H1 (cell line): ENCODE measurements around the gene CNDP2. TPM values are rescaled to one million over a fixed set of nuclear protein-coding genes. Genes with fewer than 3 reads are reported as not detected.

Experiments
- CTCF ChIA-PET: fragments of 300-600 bp; sonication (Branson Sonifier 250); formaldehyde crosslinking; loops from one replicate; lab custom pipeline; 2021; ENCODE audit not compliant: partially characterized antibody; lab: Charles Lee
- POLR2A ChIA-PET: fragments of 300-600 bp; sonication (Branson Sonifier 250); formaldehyde crosslinking; loops from one replicate; lab custom pipeline; 2021; ENCODE audit warnings: inconsistent platforms; ENCODE audit not compliant: partially characterized antibody; lab: Charles Lee
- DNase-seq, 2 experiments: peaks; one replicate each; pipeline versions ENCODE4 v3.0.0 to v3.0.0-alpha.2; 2010 to 2022; ENCODE audit warnings: low spot score in 2 of 2, low read depth in 1 of 2, mixed read lengths in 1 of 2
- FAIRE-seq: peaks from 2 replicates; lab custom pipeline; 2011; peaks lifted over from hg19 to GRCh38; lab: Jason Lieb, UNC
- H2AFZ ChIP-seq: 2 replicates; pipeline ENCODE4 v1.8.1; 2012; ENCODE audit warnings: low read length, inconsistent platforms
- H2AK5ac ChIP-seq: 2 replicates; pipeline ENCODE4 v1.6.1; 2013; ENCODE audit warnings: low read depth, low read length
- H2BK120ac ChIP-seq: replicated peaks from 2 replicates; pipeline ENCODE3; 2013; ENCODE audit warnings: low read depth, low read length, inconsistent platforms
- H2BK12ac ChIP-seq: 2 replicates; pipeline ENCODE4 v1.6.1; 2013; ENCODE audit warnings: low read depth, low read length
- H2BK15ac ChIP-seq: 2 replicates; pipeline ENCODE4 v1.6.1; 2013; ENCODE audit warnings: low read length
- H2BK20ac ChIP-seq: 2 replicates; pipeline ENCODE4 v1.6.1; 2013; ENCODE audit warnings: low read length
- H2BK5ac ChIP-seq: 2 replicates; pipeline ENCODE4 v1.6.1; 2013; ENCODE audit warnings: low read depth, low read length
- H3K14ac ChIP-seq: 2 replicates; pipeline ENCODE4 v1.6.1; 2013; ENCODE audit warnings: inconsistent platforms; ENCODE audit not compliant: insufficient read length
- H3K18ac ChIP-seq: 2 replicates; pipeline ENCODE4 v1.6.1; 2013; ENCODE audit warnings: low read length; ENCODE audit errors: extremely low read depth
- H3K23ac ChIP-seq: 2 replicates; pipeline ENCODE4 v1.6.1; 2013; ENCODE audit warnings: inconsistent platforms; ENCODE audit not compliant: insufficient read length
- H3K23me2 ChIP-seq: 2 replicates; pipeline ENCODE4 v1.6.1; 2013; ENCODE audit warnings: low read depth, low read length
- H3K27ac ChIP-seq: 2 replicates; pipeline ENCODE4 v1.6.1; 2011; ENCODE audit warnings: low read depth, low read length, inconsistent platforms
- H3K27me3 ChIP-seq, 4 experiments: replicated peaks in 1 of 4; 1 replicate in 1 of 4; 2 replicates in 3 of 4; pipeline versions ENCODE4 v1.6.1 to v1.8.1; 2011 to 2013; ENCODE audit warnings: low read length in 3 of 4, mild to moderate bottlenecking in 3 of 4, inconsistent platforms in 2 of 4, mixed read lengths in 2 of 4, moderate library complexity in 1 of 4; ENCODE audit not compliant: control insufficient read depth in 3 of 4, insufficient read depth in 3 of 4; ENCODE audit errors: extremely low read depth in 1 of 4
- H3K36me3 ChIP-seq, 4 experiments: 2 replicates each; pipeline versions ENCODE4 v1.6.1 to v1.8.1; 2011 to 2013; ENCODE audit warnings: mild to moderate bottlenecking in 4 of 4, low read length in 3 of 4, moderate library complexity in 2 of 4, control low read depth in 1 of 4, inconsistent platforms in 1 of 4; ENCODE audit not compliant: insufficient read depth in 4 of 4, control insufficient read depth in 2 of 4
- H3K4ac ChIP-seq: replicated peaks from 2 replicates; pipeline ENCODE3; 2013; ENCODE audit warnings: low read length, low read depth, mixed read lengths, inconsistent platforms; ENCODE audit not compliant: insufficient read length
- H3K4me1 ChIP-seq, 4 experiments: replicated peaks in 1 of 4; 1 replicate in 1 of 4; 2 replicates in 3 of 4; pipeline versions ENCODE4 v1.6.1 to v1.8.1; 2011 to 2013; ENCODE audit warnings: low read length in 3 of 4, inconsistent platforms in 2 of 4, mixed read lengths in 1 of 4; ENCODE audit not compliant: insufficient read depth in 4 of 4, control insufficient read depth in 3 of 4
- H3K4me2 ChIP-seq, 2 experiments: 2 replicates each; pipeline versions ENCODE4 v1.6.1 to v1.8.1; 2011 to 2013; ENCODE audit warnings: low read depth in 2 of 2, low read length in 2 of 2, control low read depth in 1 of 2, inconsistent platforms in 1 of 2, mild to moderate bottlenecking in 1 of 2; ENCODE audit not compliant: insufficient read depth in 1 of 2
- H3K4me3 ChIP-seq, 4 experiments: fragments of 200-600, 300-600 bp in 1 of 4; sonication (generic), shearing (Covaris generic), sonication (Bioruptor Twin) in 1 of 4; 2 replicates each; pipeline versions ENCODE4 v1.5.1 to v1.8.1; 2011 to 2016; ENCODE audit warnings: low read length in 4 of 4, low read depth in 3 of 4, control low read depth in 2 of 4, inconsistent platforms in 2 of 4, mild to moderate bottlenecking in 2 of 4, mixed read lengths in 1 of 4, moderate library complexity in 1 of 4; ENCODE audit not compliant: insufficient read depth in 2 of 4; ENCODE audit errors: extremely low read depth in 1 of 4
- H3K56ac ChIP-seq: replicated peaks from 2 replicates; pipeline ENCODE3; 2013; ENCODE audit warnings: low read depth, mild to moderate bottlenecking, mixed read lengths, low read length, inconsistent platforms; ENCODE audit not compliant: insufficient read length
- H3K79me1 ChIP-seq: 2 replicates; pipeline ENCODE4 v1.6.1; 2013; ENCODE audit warnings: low read depth, low read length, control low read depth
- H3K79me2 ChIP-seq, 2 experiments: 2 replicates each; pipeline versions ENCODE4 v1.6.1 to v1.8.1; 2012 to 2013; ENCODE audit warnings: low read length in 2 of 2, mild to moderate bottlenecking in 2 of 2, inconsistent platforms in 1 of 2; ENCODE audit not compliant: insufficient read depth in 2 of 2, control insufficient read depth in 1 of 2
- H3K9ac ChIP-seq, 4 experiments: replicated peaks in 1 of 4; 1 replicate in 1 of 4; 2 replicates in 3 of 4; pipeline versions ENCODE4 v1.6.1 to v1.8.1; 2011 to 2013; ENCODE audit warnings: low read depth in 3 of 4, low read length in 3 of 4, control low read depth in 2 of 4, mild to moderate bottlenecking in 2 of 4, moderate library complexity in 2 of 4, inconsistent platforms in 1 of 4; ENCODE audit errors: extremely low read depth in 1 of 4
- H3K9me3 ChIP-seq, 2 experiments: 2 replicates each; pipeline versions ENCODE4 v1.6.1 to v1.8.1; 2012 to 2013; ENCODE audit warnings: mild to moderate bottlenecking in 2 of 2, moderate library complexity in 2 of 2, control low read depth in 1 of 2, inconsistent platforms in 1 of 2, low read depth in 1 of 2, low read length in 1 of 2, mixed read lengths in 1 of 2; ENCODE audit not compliant: insufficient read depth in 2 of 2
- H4K20me1 ChIP-seq, 2 experiments: replicated peaks in 1 of 2; 2 replicates each; pipeline versions ENCODE3 to v1.8.1; 2011 to 2013; ENCODE audit warnings: inconsistent platforms in 2 of 2, low read length in 2 of 2, mild to moderate bottlenecking in 1 of 2; ENCODE audit not compliant: insufficient read depth in 2 of 2, control insufficient read depth in 1 of 2
- H4K5ac ChIP-seq: 2 replicates; pipeline ENCODE4 v1.6.1; 2013; ENCODE audit warnings: low read length, low read depth, mixed read lengths, inconsistent platforms; ENCODE audit not compliant: insufficient read length
- H4K8ac ChIP-seq: 2 replicates; pipeline ENCODE4 v1.8.0; 2013; ENCODE audit warnings: mild to moderate bottlenecking, moderate library complexity, low read length, inconsistent platforms; ENCODE audit not compliant: insufficient read depth; ENCODE audit errors: extremely low read depth
- H4K91ac ChIP-seq: replicated peaks from 2 replicates; pipeline ENCODE3; 2013; ENCODE audit warnings: low read length, mixed read lengths, inconsistent platforms; ENCODE audit not compliant: insufficient read length
- CHD1 ChIP-seq: IDR thresholded peaks from 2 replicates; pipeline ENCODE4 v1.6.1; 2012; ENCODE audit warnings: low read depth, low read length, improper control_type of control experiment
- CTBP2 ChIP-seq: IDR thresholded peaks from 2 replicates; pipeline ENCODE4 v1.7.0; 2011; ENCODE audit warnings: borderline replicate concordance, mild to moderate bottlenecking, moderate library complexity, mixed read lengths, low read length; ENCODE audit not compliant: insufficient read depth, insufficient read length
- HDAC6 ChIP-seq: IDR thresholded peaks from one replicate; pipeline ENCODE4 v1.7.1; 2012; ENCODE audit warnings: low read depth, mild to moderate bottlenecking, inconsistent platforms, low read length, moderate library complexity
- JUN ChIP-seq: IDR thresholded peaks from 2 replicates; pipeline ENCODE4 v1.6.1; 2011; ENCODE audit warnings: low read depth, mild to moderate bottlenecking, improper control_type of control experiment, low read length
- RXRA ChIP-seq: IDR thresholded peaks from 2 replicates; pipeline ENCODE4 v1.6.1; 2011; ENCODE audit warnings: low read depth, mild to moderate bottlenecking, low read length, moderate library complexity; ENCODE audit not compliant: insufficient read depth
- TAF7 ChIP-seq: optimal IDR thresholded peaks from 2 replicates; pipeline ENCODE3; 2011; ENCODE audit warnings: low read depth, mild to moderate bottlenecking, inconsistent platforms, low read length, moderate library complexity, borderline replicate concordance
- TCF12 ChIP-seq: IDR thresholded peaks from 2 replicates; pipeline ENCODE4 v1.6.1; 2011; ENCODE audit warnings: low read depth, mild to moderate bottlenecking, low read length
- ZNF274 ChIP-seq: IDR thresholded peaks from 2 replicates; pipeline ENCODE4 v1.7.0; 2012; ENCODE audit warnings: low read length, borderline replicate concordance; ENCODE audit errors: extremely low read depth
- WGBS, 2 experiments: shearing (Covaris generic) in 1 of 2; methylation state at CpG; one replicate each; pipeline versions ENCODE4 v1.1.6 to v1.1.7; 2013 to 2015; ENCODE audit warnings: low lambda C conversion rate in 2 of 2, mixed read lengths in 2 of 2, inconsistent platforms in 1 of 2, low coverage in 1 of 2, missing lambda C conversion rate in 1 of 2; ENCODE audit not compliant: insufficient replicate concordance in 2 of 2, insufficient coverage in 1 of 2, insufficient read length in 1 of 2; ENCODE audit errors: extremely low coverage in 1 of 2, missing lambda C conversion rate in 1 of 2; 5-methylcytosine and 5-hydroxymethylcytosine counted together
- polyA plus RNA-seq, 7 experiments: library from polyadenylated mRNA; depleted of rRNA in 3 of 7; stranded (reverse) in 5 of 7; unstranded in 2 of 7; fragments of >200 nt in 5 of 7; fragments of 200-250 nt in 2 of 7; gene quantifications; 1 replicate in 5 of 7; 2 replicates in 1 of 7; 4 replicates in 1 of 7; pipeline versions ENCODE4 v1.2.1 to v1.2.3, GENCODE V29; 2011 to 2013; ENCODE audit warnings: missing spikeins in 2 of 7, mixed read lengths in 2 of 7
- total RNA-seq: library from RNA; stranded (reverse); fragmentation: NEBNext Ultra II Directional; extraction: Animal tissue kit (Norgen Biotek cat#: 25700); gene quantifications from 2 replicates; pipeline ENCODE4 v1.2.1, GENCODE V29; 2021

The CNDP2 gene
- total and polyA plus RNA-seq, 2 of the 8 experiments (the other 6 are each of a cell fraction or from before 2014, with no cell fraction given), result 71.8 to 243 TPM

- H2BK12ac ChIP-seq, result no peak overlapping the region
- TF ChIP-seq TCF12 (no peak), HDAC6 (no peak), JUN (no peak), TAF7 (no peak), CTBP2 (no peak), CHD1 (no peak), RXRA (no peak), ZNF274 (no peak)
- TF ChIP-seq, all 59 proteins: peak for 0
- H2BK20ac ChIP-seq, result no peak overlapping the region
- ChIA-PET CTCF (interaction anchor here (0.6 to 1.8 kb wide), 5 partner anchors 21 to 365 kb away, joined by 3 to 5 read pairs (median 4); no protein-coding TSS in a partner anchor), POLR2A (no interaction called here)
- no peak overlapping the region for H2AFZ ChIP-seq
- FAIRE-seq (no peak), DNase-seq (no peak)
- H3K18ac ChIP-seq, result no peak overlapping the region
- H2BK15ac ChIP-seq, result no peak overlapping the region
- H3K4me1 ChIP-seq, result no peaks in the 10 kb centered on the region; a peak in 1 of 7 replicates
- H3K9me3 ChIP-seq, result no peaks in the 10 kb centered on the region
- H4K8ac ChIP-seq, result no peak overlapping the region
- no peak overlapping the region for H4K5ac ChIP-seq
- no peaks in the 10 kb centered on the region for H3K36me3 ChIP-seq
- H4K91ac ChIP-seq, result no peak overlapping the region
- no peaks in the 10 kb centered on the region for H3K79me2 ChIP-seq
- no peak overlapping the region for H3K9ac ChIP-seq
- H4K20me1 ChIP-seq, result no peaks in the 10 kb centered on the region
- H3K79me1 ChIP-seq, result no peaks in the 10 kb centered on the region
- H3K56ac ChIP-seq, result no peak overlapping the region
- H3K4me2 ChIP-seq, result no peak overlapping the region
- no peak overlapping the region for H3K4me3 ChIP-seq
- H3K23ac ChIP-seq, result no peak overlapping the region
- no peak overlapping the region for H3K14ac ChIP-seq
- no peak overlapping the region for H2BK5ac ChIP-seq
- no peaks in the 10 kb centered on the region for H3K23me2 ChIP-seq
- no peak overlapping the region for H2AK5ac ChIP-seq
- WGBS, 2 experiments, result 90% methylated on average over 7 of the region's 7 CpGs; no CpG with 5 or more reads in 1 of the 2 experiments
- no peak overlapping the region for H2BK120ac ChIP-seq
- no peak overlapping the region for H3K4ac ChIP-seq
- H3K27me3 ChIP-seq, result no peaks in the 10 kb centered on the region
- H3K27ac ChIP-seq, result no peak overlapping the region
These were observed 34.9 kb downstream of the CNDP2 start for GRCh38 chr18:74531043-74531442.
